HG03571 (cell line): ENCODE results near the gene ZNF385C.

Source experiments
- ATAC-seq: cut with Tn5 transposase; IDR thresholded peaks from one replicate; pipeline ENCODE4 v1.9.1; 2021; ENCODE audit not compliant: unreplicated experiment

Gene ZNF385C

DNA sequence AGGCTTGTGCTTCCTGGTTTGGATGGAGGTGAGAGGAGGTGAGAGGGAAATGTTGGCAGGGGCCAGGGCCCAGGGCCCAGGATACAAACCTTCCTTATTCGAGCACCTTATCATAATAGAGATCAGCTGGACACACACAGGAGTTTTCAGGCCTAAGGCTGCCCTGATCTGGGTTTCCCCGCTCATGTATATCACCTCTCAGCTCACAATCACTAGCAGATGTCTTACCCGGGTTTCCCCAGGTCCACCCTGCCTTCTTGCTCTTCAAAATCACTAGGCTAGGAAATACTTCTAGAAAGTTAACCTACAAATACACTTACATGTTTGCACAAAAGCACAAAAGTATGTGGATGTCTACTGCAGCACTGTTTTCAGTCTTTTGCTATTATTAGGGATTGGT lies 28.6 kb upstream of the ZNF385C start:
- ATAC-seq = no peak

DNA sequence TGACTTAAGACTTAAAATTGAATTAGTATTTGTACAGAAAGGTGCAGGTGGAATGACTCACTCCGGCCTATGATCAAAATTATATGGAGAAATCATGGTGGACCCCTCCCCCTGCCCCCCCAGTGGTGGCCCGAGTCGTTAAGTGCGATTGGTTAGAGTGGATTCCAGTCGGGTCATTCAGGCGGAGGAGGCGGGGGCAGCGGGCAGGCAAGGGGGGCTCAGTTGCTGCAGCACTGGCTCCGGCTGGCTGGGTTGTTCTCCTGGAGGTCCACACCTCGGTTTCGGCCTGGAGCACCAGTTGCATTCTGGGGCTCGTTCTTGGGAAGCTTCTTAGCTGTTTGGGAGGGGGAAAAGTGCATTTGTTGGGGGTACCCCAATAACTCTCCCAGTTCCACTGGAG lies 27.3 kb upstream of the ZNF385C start:
- ATAC-seq = no peak

DNA sequence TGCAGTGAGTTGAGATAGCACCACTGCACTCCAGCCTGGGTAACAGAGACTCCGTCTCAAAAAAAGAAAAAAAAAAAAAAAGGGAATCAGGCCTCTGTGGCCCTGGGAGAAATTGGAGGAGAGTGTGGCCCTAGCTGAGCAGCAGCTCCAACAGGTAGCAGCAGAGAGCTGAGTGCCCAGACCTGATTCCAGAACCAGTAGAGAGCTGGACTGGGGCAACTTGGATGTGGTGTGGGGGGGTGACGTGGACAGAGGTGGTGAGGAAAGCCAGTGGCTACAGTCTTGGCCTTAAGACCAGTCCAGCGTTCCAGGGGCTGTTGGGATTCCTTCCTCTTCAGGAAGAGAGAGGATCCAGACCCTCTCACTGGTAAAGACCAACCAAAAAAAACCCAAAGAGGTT lies 26.0 kb upstream of the ZNF385C start:
- no peak for ATAC-seq

DNA sequence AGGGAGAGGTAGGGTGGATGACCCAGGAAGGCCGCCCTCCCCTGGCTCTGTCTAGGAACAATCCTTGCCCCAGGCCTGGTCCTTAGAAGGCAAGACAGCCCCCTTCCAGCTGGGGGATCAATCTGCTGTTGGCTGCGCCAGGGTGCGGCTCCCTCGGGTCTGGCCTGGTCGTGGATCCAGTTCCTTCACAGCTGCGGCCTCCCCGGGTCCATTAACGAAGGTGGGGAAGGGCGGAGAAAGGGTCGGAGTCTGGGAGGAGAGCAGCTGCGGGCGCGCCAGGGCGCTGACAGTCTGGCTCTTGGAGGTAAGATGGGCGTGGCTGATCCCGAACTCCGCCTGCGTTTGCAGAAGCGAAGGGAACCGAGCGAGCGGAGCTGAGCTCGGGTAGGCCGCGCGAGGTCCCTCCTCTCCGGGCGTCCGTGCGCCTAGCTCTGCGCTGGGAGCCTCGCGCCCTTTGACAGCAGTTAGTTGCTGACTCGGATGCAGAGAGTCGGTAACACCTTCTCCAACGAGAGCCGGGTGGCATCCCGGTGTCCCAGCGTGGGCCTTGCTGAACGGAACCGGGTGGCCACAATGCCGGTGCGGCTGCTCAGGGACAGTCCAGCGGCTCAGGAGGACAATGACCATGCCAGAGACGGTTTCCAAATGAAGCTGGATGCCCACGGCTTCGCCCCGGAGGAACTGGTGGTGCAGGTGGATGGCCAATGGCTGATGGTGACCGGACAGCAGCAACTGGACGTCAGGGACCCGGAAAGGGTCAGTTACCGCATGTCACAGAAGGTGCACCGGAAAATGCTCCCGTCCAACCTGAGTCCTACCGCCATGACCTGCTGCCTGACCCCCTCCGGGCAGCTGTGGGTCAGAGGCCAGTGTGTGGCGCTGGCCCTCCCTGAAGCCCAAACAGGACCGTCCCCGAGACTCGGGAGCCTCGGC lies 24.4 kb upstream of the ZNF385C start, which contains the start of gene HSPB9:
TSS of gene HSPB9 (plus strand) at position 434 of the 933 bp plus-strand sequence. CDS start at position 481, 47 bp downstream.
- no peak for ATAC-seq

DNA sequence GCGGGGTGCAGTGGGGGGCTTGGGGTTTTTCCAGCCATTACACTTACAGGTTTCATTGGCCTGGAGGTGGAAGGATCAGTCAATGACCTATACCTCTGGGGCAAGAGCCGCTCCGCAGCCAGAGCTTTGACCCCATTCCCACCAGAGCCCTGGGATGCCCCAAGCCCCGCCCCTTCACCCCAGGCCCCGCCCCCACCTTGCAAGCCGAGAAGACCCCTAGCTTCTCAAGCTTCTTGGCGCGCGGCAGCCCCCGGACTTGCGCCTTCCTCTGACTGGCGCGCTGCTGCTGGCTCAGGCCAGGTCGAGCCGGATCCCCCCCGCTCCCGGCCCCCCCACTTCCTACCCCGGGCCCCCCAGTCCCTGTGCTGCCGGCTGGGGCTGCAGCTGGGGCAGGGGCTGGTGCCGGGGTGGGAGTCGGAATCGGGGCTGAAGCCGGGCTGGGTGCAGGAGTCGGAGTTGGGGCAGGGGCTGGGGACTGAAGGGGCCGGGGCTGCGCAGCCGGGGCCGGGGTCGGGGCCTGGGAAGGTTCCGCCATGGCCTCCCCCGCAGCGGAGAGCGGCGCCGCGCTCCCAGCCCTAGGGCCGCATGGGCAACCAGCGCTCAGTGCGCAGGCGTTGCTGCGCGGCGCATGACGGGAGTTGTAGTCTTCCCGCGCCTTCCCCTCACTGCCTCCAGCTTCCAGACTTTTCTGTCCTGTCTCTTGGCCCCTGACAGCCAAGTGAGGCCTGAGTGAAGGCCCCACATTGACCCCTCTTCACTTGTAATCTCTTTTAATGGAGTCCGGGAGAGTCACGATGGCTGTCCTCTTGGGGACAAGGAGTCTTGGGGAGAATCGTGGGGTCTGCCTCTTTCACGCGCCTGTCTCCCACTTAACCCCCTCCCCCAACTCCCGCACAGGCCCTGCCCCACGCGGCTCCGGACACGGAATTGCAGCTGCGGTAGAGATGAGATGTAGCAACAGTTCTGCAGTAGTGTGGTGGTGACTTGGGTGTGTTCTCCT lies 22.8 kb upstream of the ZNF385C start, which contains the start of gene KAT2A:
TSS of gene KAT2A (minus strand) at position 598 of the 1,000 bp plus-strand sequence. CDS start at position 535, 63 bp downstream.
- peak; percentile 54 for ATAC-seq

DNA sequence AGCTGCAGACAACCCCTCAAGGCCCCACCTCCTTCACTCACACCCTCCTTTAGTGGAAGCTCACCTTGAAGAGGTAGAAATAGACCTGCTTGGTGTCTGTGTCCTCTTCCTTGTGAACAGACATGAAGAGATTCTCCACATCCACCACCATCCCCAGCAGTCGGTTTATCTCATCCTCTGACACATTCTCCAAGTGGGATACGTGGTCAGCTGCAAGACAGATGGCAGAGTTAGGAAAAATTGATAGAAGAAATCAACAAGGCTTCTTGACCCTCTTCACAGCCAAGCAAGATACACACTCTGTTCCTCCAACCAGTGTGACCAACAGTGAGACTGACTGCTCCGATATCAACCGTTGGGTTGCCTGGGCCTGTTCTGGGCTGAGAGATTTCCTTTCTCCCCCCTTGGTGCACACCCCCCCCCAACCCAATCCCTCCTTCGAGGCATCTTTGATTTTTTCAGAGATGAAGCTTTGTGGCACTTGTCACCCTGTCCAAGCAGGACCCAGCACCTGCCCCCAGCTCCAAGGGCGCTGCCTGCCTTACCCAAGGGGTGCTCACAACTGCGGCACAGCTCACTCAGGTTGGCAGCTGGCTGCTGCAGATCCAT lies 22.0 kb upstream of the ZNF385C start:
- ATAC-seq = no peak

DNA sequence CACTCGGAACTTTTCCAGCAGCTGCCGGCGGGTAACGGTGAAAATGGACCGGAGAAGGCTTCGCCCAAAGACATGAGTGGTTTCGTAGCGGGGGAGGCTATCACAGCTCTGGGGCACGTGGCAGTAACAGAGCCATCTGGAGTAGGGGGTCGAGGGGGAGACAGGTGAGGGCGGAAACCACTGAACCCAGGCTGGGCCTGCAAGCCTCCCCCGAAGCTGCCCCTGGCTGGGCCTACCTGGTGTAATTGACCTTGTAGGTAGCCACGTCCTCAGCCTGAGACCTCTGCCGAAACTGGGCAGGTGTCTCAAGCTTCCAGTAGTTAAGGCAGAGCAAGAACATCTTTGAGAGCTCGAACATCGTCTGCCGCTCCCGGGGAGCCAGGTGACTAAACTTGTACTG lies 21.0 kb upstream of the ZNF385C start:
- no peak for ATAC-seq

DNA sequence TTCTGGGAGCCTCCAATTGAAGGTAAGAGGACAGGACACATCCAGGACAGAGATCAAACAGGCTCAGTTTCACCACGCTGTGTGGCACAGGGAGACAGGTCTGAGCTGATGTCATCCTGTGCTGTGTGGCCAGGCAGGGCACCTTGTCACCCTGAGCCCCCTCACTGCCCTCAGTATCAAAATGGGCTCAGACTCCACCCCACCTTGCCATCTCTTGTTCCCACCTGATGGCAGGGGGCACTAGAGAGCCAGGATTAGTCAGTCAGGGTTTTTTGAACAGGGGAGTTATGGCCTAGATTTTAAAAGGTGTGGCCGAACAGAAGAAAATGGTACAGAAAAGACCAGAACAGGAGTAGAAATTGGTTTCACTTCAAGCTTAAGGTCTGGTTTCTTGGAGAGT lies 20.3 kb upstream of the ZNF385C start:
- no peak for ATAC-seq

DNA sequence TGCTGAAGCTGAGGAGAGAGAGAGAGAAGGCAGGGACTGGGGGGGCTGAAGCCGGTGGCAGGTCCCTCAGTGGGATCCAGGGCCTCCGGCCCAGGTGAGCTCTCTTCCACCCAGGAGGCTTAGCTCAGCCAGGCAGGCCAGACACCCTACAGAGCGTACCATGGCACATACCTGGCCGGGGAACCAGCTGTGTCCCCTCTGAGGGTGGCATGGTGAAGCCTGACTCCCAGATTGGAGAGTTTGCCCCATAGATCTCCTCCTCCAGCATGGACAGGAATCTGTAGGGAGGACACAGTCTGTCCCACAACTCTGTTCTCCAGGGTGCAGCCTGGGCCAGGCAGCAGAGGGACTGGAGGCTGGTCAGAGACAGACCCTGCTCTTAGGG lies 19.8 kb upstream of the ZNF385C start:
- no peak for ATAC-seq

DNA sequence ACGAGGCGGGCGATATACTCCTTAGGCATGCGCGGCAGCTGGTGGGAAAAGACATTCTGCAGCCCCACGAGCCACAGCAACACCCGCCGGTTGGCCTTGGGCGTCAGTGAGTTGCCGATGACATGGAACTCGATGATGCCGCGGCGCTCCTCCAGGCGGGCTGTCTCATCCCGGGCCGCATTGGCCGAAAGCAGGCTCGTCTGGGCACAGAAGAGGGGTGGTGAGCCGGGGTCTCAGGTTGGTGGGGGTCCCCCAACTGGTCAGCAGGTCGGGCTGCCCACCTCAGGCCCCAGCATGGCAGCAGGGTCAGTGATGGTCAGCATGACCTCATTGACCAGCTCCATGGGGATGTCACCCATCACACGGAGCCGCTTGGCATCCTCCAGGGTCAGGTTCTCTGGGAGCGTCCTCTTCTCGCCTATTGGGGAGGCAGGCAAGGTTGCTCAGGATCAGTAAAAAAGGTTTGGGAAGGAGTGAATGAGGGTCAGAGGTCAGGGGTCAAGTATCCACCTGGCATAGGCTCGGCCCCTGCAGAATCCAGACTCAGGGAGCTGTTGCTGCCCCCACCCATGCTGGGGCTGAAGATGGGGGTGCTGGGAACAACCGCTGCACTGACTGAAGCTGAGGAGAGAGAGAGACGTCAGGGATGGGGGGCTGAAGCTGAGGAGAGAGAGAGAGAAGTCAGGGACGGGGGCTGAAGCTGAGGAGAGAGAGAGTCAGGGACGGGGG lies 19.3 kb upstream of the ZNF385C start:
- no peak for ATAC-seq

DNA sequence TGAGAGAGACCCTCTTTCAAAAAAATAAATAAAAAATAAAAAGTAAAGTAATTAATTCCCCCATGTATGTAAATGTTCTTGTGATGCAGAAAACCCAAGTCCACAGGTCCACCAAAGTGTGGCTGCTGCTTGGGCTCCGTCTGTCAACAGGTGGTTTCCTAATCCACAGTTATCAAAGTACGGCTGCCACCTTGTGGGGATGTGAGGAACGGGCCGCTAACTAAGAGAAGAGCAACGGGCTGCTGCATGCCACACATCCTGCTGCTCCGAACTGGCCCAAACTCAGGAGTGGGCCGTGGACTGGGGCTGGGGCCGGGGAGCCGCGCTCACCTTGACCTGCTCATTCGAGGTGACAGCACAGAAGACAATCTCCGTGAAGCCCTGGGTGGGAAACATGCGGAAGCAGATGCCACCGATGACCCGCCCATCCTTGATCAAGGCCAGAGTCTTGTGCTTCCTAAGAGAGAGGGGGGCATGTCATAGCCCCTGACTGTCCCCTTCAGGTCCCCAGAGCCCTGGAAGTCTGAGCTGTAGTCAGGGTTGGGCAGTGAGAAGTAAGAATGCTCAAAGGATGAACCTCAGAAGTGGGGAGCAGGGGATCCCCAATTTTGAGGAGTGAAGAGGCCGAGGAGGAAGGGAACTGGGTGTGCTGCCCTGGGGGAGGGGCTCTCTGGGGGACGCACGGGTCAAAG lies 18.6 kb upstream of the ZNF385C start:
- no peak for ATAC-seq

DNA sequence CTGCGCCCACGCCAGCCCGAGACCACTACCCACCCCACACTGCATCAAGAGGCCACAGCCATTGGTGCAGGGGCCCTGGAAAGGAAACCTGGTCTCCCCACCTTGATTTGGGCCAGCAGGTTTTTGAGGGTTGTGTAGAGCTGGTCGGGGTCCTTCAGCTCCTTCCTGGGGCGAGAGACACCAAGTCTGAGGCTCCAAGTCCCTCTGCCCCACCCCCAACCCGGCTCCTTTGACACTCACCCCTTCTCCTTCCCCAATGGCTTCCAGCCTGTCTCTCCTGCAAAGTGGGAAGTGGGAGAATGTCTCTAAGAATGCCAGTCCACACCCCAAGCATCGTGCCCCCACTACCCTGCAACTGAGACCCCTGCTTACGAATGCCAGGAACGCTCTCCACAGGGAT lies 15.8 kb upstream of the ZNF385C start:
- no peak for ATAC-seq

DNA sequence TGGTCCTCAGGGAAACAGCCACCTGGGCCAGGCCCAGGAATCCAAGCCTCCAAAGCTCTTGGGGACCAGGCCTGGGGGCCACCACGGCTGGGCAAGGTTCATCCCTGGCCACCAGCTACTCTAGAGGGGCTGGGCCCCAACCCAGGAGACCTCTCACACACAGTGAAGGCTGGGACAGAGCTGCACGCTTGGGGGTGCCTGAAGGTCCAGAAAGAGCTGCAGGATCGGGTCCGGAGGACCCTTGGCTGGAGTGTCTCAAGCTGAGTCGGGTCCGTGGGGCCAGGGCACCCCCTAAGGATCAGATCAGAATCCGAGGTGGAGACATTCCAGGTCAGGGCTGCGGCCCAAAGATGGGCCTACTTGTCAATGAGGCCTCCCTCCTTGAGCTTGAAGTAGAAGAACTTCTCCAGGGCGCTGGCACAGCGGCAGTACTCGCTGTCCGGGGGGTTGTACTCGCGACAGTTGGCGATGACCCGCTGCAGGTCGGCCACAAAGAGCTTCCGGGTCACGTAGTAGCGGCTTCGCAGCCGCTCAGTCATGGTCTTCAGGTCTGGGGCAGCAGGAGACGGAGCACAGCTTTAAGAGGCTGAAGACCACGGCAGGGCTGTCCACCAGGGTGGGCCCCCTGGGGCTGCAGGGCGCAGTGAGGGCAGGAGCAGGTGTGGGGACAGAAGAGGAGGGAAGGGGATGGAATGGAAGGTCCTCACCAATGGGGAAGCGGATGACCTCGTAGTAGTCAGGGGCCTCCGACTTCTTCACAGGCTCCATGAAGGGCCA lies 15.2 kb upstream of the ZNF385C start:
- no peak for ATAC-seq

DNA sequence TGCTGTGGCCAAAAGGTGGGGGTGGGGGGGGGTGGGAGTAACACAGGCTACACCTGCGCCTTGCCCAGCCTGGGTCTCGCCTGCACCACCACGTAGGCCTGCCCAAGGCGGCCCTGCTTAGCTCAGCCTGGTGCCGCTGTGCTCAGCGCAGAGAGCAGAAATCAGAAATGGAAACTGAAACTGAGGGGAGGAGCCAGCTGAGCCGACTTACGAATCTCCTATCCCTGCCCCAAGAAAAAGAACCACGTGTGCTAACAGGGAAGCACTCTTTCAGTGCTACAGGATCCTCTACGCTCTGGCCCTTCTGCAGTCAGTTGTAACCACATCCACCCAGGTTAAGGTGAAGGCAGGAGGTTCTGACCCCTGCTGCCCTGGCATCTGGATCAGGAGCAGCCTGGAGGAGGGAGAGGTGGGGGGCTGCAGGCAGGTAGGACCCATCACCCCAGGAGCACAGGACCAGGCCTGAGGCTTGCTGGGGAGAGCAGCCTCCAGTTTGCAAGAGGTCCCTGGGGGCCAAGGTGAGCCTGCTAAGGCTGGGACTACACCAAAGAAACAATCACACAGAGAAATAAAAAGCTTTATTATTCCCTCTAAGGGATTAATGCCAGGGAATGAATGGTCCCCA lies 14.4 kb upstream of the ZNF385C start, which contains the start of gene DHX58:
TSS of gene DHX58 (minus strand) at position 163 of the 625 bp plus-strand sequence. CDS start 822 bp downstream, outside the sequence.
- ATAC-seq = peak; percentile 57

DNA sequence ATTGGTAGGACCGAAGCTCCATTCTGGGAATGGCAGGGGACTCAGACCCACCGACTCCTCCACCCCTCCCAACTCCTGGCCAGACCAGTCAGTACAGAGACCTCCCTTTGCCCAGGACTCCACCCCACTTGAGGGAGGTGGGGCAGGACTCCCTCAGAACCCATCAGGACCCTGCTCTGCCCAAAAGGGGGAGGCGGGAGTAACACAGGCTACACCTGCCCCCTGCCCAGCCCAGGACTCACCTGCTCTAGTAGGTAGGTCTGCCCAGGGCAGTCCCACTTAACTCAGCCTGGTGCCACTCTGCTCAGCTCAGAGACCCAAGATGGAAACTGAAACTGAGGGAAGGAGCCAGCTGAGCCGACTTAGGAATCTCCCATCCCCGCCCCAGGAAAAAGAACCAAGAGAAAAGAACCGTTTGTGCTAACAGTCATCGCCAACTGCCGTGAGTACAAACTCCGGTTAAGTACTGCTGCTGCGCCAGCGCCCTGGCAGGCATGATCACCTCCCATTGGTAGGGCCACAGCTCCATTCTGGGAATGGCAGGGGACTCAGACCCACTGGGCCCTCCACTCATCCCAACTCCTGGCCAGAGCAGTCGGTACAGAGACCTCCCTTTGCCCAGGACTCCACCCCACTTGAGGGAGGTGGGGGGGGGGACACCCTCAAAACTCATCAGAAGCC lies 13.7 kb upstream of the ZNF385C start:
- ATAC-seq = peak; percentile 7

DNA sequence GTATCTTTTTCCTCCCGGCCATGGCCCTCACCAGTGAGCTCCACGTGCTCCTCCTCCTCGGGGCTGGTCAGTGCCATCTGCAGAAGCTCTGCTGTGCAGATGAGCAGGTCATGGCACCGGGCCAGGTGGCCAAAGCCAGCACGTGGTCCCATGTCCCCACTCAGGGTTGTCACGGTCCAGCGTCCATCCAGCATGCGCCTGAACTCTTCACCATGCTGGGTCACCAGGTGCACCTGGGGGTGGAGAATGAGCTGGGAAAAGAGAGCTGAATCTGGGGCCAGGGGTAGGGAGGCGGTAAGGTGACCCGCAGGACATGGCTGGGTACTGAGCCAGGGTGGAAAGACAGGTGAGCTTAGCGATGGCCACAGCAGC lies 13.0 kb upstream of the ZNF385C start:
- ATAC-seq = no peak

DNA sequence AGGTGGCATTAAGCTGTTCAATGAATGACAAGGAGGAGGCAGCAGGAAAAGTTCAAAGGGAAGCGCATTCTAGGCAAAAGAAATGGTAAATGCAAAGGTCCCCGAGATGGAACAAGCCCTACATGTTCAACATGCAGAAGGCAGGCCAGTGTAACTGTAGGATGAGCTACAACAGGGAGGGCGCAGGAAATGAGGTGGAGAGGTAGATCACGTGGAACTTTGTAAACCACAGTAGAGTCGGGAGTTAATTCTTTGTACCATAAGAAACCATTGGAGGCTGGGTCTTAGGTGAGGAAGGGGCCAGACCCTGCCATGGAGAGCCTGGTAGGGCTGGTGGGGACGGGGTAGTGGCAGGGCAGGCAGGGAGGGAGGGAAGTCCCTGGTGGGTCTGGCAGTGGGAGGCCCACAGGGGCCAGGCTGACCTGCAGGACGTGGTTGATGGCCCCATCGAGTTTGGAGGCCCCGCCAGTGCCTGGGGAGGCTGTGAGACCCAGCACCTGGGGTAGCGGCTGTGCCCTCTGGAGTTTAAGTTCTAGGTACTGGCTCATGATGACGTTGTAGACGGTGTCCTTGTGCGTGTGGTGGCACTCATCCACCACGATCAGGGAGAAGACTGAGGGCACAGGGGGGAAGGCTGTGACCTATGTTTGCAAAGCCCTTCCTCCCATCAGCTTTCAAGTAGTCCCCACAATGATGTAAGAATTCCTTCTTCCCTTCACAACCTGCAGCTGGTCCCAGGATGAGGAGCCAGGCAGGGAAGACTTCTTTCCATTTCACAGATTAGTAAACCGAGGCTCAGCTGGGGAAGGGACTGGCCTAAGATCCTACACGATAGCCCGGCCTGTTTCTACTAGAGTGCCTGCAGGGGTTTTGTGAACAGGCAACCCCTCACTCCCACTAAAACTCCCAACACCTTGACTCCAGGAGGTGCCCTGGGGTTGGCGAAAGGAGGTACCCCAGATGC lies 12.3 kb upstream of the ZNF385C start:
- ATAC-seq = no peak
